Small intestine (tissue), 7 donors: ENCODE data around the gene RHOXF2B. TPM values are rescaled to one million over a fixed set of nuclear protein-coding genes. Genes with fewer than 3 reads are reported as not detected.
"Not testable (repeated sequence)": the region's sequence is repeated elsewhere in the genome, so short reads cannot be mapped to it uniquely, and the experiment has no call there.

Source experiments
- DNase-seq, 2 donors: peaks; one replicate each; pipeline versions ENCODE4 v3.0.0 to v3.0.0-alpha.2; 2013
- FAIRE-seq: peaks from 2 replicates; lab custom pipeline; 2012; peaks lifted over from hg19 to GRCh38; lab: Jason Lieb, UNC
- H3K27ac ChIP-seq, 3 donors: one replicate each; pipeline ENCODE4 v1.5.1; 2013; ENCODE audit warnings: low read length in 2 of 3, mild to moderate bottlenecking in 2 of 3, control low read depth in 1 of 3, inconsistent platforms in 1 of 3, low read depth in 1 of 3, moderate library complexity in 1 of 3
- H3K27me3 ChIP-seq, 3 donors: one replicate each; pipeline ENCODE4 v1.6.1; 2013; ENCODE audit warnings: low read length in 3 of 3, inconsistent platforms in 1 of 3; ENCODE audit not compliant: control insufficient read depth in 3 of 3, insufficient read depth in 3 of 3
- H3K36me3 ChIP-seq, 3 donors: one replicate each; pipeline ENCODE4 v1.6.1; 2013; ENCODE audit warnings: low read length in 3 of 3, inconsistent platforms in 1 of 3, low read depth in 1 of 3, mild to moderate bottlenecking in 1 of 3, moderate library complexity in 1 of 3; ENCODE audit not compliant: control insufficient read depth in 3 of 3, insufficient read depth in 2 of 3
- H3K4me1 ChIP-seq, 3 donors: one replicate each; pipeline ENCODE4 v1.6.1; 2013; ENCODE audit warnings: low read length in 2 of 3, inconsistent platforms in 1 of 3, low read depth in 1 of 3, mild to moderate bottlenecking in 1 of 3, moderate library complexity in 1 of 3; ENCODE audit not compliant: control insufficient read depth in 3 of 3, insufficient read depth in 2 of 3
- H3K4me3 ChIP-seq, 3 donors: one replicate each; pipeline ENCODE4 v1.5.1; 2013; ENCODE audit warnings: low read length in 3 of 3, control low read depth in 1 of 3, inconsistent platforms in 1 of 3, low read depth in 1 of 3, mild to moderate bottlenecking in 1 of 3, moderate library complexity in 1 of 3
- H3K9me3 ChIP-seq, 2 donors: one replicate each; pipeline ENCODE4 v1.6.1; 2013; ENCODE audit warnings: low read depth in 1 of 2, low read length in 1 of 2; ENCODE audit not compliant: control insufficient read depth in 2 of 2, insufficient read depth in 1 of 2
- WGBS, 3 donors: extraction: QIAGEN DNeasy Blood & Tissue Kit; methylation state at CpG; one replicate each; pipeline ENCODE4 v1.1.7; 2013; 5-methylcytosine and 5-hydroxymethylcytosine counted together
- polyA plus RNA-seq, 4 donors: library from polyadenylated mRNA; stranded (reverse) in 3 of 4; unstranded in 1 of 4; fragments of 200-250 nt in 3 of 4; fragments of 120-200 nt in 1 of 4; gene quantifications; one replicate each; pipeline versions ENCODE4 v1.2.1 to v1.2.3, GENCODE V29; 2013
- donor health status: healthy with polysubstance abuse.
- donor health status: control.
- donor health status: control.
- donor health status: Bipolar disorder and iron deficiency.
- donor health status: healthy.

Gene RHOXF2B
- polyA plus RNA-seq, 4 donors: not detected

DNA sequence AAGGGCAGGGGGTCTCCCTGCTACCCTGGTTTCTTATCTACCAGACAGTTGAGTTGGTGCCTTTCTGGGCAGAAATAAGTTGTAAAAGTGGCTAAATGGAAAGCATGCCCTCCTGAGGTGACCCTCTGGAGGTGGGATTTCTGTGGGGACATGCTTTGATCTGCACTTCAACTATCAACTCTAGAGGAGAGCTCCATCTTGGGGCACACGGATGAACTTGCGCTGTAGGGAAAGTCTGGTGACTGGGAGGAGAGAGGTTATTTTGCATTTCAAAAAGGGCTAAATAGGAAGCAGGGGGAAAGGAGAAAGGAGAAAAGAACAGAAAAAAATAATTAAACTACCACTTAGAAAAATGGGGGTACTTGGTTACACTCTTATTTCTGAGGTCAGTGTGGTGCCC is 12.7 kb upstream of the RHOXF2B start:
- DNase-seq (no peak), FAIRE-seq (no peak)
- no peaks in the 10 kb centered on the region for H3K4me1 ChIP-seq
- H3K9me3 ChIP-seq: no peaks in the 10 kb centered on the region
- H3K27me3 ChIP-seq: peaks cover 0 to 4% (median 0%) of the 10 kb centered on the region in 3 donors
- no peak overlapping the region for H3K27ac ChIP-seq
- H3K4me3 ChIP-seq: no peak overlapping the region
- 61 to 90% (median 76%) methylated on average over 2 of the region's 2 CpGs for WGBS, 3 donors
- no peaks in the 10 kb centered on the region for H3K36me3 ChIP-seq

DNA sequence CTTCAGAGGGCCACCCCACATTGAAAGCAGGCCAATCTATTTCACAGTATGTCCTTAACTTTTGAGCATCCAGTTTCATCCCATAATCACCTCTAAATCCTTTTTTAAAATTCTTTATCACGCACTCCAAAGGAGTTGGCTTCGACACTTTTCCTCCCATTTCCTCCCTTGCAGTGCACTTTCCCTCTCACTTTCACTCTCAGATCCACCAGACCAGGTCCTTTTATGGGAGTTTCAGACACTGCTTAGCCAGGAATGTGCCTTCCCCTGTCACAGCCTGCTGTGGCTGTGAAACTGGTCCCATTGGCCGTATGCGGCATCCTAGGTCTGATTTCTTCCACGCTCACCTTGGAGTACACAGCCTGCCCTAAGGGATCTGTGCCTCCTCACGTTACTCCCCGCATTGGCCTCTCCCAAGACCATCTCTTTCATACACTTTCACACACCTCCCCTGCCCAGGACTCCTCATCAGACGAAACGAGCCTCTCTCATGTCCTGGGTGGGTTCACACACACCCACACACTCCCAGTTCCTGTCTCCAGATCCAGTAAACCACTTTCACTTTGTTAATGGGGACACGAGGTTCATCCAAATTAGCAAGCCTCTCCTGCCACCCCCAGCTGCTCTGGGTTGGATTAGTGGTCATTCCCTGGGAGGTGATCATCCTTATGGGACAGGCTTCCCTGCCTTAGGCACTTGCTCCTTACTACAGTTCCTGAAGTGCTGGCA is 10.0 kb upstream of the RHOXF2B start:
- no peaks in the 10 kb centered on the region for H3K4me1 ChIP-seq
- H3K9me3 ChIP-seq: no peaks in the 10 kb centered on the region
- FAIRE-seq: no peak
- no peak overlapping the region for H3K27ac ChIP-seq
- H3K36me3 ChIP-seq: no peaks in the 10 kb centered on the region
- WGBS, 3 donors: 60 to 75% (median 60%) methylated on average over 10 of the region's 10 CpGs
- H3K4me3 ChIP-seq: no peak overlapping the region
- no peak for DNase-seq
- H3K27me3 ChIP-seq: peaks cover 0 to 4% (median 0%) of the 10 kb centered on the region in 3 donors

DNA sequence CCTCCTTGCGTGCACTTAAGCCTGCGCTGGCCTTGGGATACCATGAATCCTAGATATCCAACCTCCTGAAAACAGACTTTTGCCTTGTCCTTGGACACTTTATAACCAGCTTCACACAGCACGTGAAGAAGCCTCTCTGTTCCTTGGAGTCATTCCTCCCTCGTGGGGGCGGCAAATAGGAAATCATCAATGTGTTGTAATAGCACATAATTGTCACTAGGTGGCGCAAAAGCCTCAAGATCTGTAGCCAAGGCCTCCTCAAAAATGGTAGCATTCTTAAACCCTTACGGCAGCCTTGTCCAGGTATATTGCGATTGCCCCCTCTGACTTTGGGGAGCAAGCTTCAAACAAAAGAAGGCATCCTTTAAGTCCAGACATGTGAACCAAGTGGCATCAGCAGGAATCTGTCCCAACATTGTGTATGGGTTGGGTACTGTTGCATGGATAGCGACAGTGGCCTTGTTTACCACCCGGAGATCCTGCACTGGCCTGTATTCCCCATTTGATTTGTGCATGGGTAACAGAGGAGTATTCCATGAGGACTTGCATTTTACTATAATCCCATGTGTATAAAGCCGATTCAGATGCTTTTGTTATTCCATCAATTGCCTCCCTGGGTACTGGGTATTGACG is 8.2 kb upstream of the RHOXF2B start:
- H3K36me3 ChIP-seq, H3K27me3 ChIP-seq, H3K9me3 ChIP-seq, DNase-seq, H3K27ac ChIP-seq, FAIRE-seq, H3K4me1 ChIP-seq, H3K4me3 ChIP-seq: not testable (repeated sequence)
- WGBS, 3 donors: no CpG with 5 or more reads among the region's 12 CpGs

DNA sequence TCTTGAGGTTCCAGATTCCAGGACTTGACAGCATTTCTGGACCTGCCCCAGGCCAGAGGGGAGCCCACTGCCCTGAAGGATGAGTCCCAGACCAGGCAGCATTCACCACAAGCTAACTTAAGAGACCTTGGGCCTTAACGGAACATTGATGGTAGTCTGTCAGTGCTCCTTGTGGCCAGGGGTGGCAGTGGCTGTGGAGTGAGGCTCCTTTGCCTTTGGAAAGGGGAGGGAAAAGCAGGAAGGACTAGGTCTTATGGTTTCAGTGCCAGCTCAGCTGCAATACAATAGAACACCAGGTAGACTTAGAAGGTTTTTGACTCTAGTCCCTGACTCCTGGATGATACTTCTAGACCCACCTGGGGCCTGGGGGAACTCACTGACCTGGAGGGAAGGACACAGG is 11.3 kb downstream of the RHOXF2B start:
- not testable (repeated sequence) for H3K36me3 ChIP-seq, H3K4me1 ChIP-seq, H3K27ac ChIP-seq, DNase-seq, H3K27me3 ChIP-seq, FAIRE-seq, H3K4me3 ChIP-seq, H3K9me3 ChIP-seq
- WGBS, 3 donors: 17 to 76% (median 64%) methylated on average over 1 of the region's 1 CpG

DNA sequence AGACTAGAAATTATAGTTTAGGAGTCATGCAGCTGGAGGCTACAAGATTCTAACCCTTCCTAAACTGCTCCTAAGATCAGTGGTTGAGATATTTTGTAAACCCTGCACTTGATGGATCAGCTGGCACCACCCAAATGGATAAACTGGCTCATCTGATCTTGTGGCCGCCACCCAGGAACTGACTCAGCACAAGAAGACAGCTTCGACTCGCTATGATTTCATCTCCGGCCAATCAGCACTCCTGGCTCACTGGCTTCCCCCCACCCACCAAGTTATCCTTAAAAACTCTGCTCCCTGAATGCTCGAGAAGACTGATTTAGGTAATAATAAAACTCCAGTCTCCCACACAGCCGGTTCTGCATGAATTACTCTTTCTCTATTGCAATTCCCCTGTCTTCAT is 34.8 kb downstream of the RHOXF2B start:
- DNase-seq, H3K4me3 ChIP-seq, FAIRE-seq, H3K36me3 ChIP-seq, H3K27me3 ChIP-seq, H3K9me3 ChIP-seq, H3K27ac ChIP-seq, H3K4me1 ChIP-seq: not testable (repeated sequence)
- no CpG with 5 or more reads among the region's 6 CpGs for WGBS, 3 donors

DNA sequence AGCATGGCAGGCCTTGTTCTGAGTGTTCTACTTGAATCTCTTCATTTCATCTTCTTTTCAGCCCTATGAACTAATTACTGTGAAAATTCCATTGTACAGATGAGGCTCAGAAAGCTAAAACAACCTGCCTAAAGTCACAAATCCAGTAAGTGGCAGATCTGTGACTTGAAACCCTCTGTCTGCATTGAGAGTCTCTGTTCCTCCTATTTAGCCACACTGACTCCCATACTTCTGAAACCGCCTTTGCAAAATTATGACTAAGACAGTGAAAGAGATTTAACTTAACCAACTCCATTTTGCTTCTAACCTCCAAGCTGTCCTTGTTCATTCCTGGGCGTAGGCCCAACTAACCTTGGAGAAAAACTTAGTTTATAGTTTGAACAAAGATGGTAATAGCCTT is 35.2 kb downstream of the RHOXF2B start:
- not testable (repeated sequence) for H3K4me1 ChIP-seq, H3K27me3 ChIP-seq, FAIRE-seq, H3K36me3 ChIP-seq, H3K27ac ChIP-seq, H3K4me3 ChIP-seq, H3K9me3 ChIP-seq, DNase-seq
- WGBS, 3 donors: no CpG with 5 or more reads among the region's 2 CpGs

DNA sequence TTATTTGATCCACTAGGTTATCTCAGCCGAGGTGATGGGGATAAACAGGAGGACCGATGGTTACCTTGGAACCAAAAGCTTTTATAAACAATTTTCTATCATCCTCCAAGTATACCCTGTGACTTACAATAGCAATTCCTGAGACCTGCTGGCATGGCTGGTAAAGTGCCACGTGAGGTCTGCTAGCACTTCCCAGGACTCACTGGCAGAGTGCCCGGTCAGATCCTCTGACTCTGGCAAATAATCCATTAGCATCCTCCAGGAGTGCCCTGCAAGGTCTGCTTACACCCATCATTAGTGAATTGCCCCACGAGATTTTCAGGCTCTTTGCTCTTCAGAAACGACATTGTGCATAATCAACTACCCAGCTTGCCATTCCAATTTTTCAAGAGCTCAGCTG is 37.3 kb downstream of the RHOXF2B start:
- FAIRE-seq, H3K27ac ChIP-seq, H3K36me3 ChIP-seq, DNase-seq, H3K4me1 ChIP-seq, H3K4me3 ChIP-seq, H3K27me3 ChIP-seq, H3K9me3 ChIP-seq: not testable (repeated sequence)
- no CpG with 5 or more reads among the region's 6 CpGs for WGBS, 3 donors

DNA sequence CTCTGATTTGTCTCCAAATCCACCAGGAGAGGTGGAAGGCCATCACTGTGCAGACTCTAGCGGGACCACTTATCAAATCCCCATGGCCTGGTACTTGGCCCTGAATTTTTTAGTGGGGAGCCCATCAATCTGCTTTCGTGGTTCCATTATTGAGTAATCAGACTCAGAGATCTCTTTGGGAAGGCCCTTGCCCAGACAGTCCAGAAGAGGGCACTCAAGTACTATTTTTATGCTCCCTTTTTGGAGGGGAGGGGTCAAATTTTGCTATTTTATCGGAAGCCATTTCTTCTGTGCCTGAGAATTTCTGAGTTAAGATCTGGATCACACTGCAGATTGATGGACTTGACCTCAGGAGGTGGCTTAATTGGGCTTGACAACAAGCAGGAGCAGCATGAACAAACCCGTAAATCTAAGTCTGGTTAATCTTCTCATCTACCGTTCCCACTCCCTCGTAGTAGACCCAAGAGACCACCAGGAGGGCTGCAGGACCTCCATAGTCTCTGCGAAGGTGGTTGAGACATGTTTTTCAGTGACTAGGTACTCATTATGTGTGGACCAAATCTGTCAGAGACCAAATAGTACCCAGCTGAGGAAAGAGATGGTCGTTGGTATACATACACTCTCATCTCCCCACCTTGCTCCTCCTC is 38.3 kb downstream of the RHOXF2B start:
- not testable (repeated sequence) for FAIRE-seq, H3K36me3 ChIP-seq, H3K4me1 ChIP-seq, H3K27ac ChIP-seq, H3K4me3 ChIP-seq, H3K27me3 ChIP-seq, H3K9me3 ChIP-seq, DNase-seq
- no CpG with 5 or more reads among the region's 8 CpGs for WGBS, 3 donors
